HG03342 (cell line): ENCODE data around the gene BLCAP.
"Not testable (repeated sequence)": the region's sequence is repeated elsewhere in the genome, so short reads cannot be mapped to it uniquely, and the experiment has no call there.

ENCODE experiments used
- ATAC-seq: cut with Tn5 transposase; IDR thresholded peaks from one replicate; pipeline ENCODE4 v1.9.1; 2021; ENCODE audit warnings: mild to moderate bottlenecking, moderate library complexity; ENCODE audit not compliant: unreplicated experiment

The BLCAP gene

GRCh38 chr20:37490663-37491350, 36.9 kb downstream of the BLCAP start:
- no peak for ATAC-seq

GRCh38 chr20:37486209-37486608, 41.5 kb downstream of the BLCAP start:
- ATAC-seq = not testable (repeated sequence)

GRCh38 chr20:37484331-37484730, 43.3 kb downstream of the BLCAP start:
- no peak for ATAC-seq

GRCh38 chr20:37481610-37482009, 46.1 kb downstream of the BLCAP start:
- ATAC-seq = no peak

GRCh38 chr20:37480919-37481318, 46.8 kb downstream of the BLCAP start:
- no peak for ATAC-seq

GRCh38 chr20:37479925-37480691, 47.6 kb downstream of the BLCAP start:
- no peak for ATAC-seq

- ATAC-seq = no peak
Observed at GRCh38 chr20:37479266-37479665, 48.4 kb downstream of the BLCAP start.

- ATAC-seq = no peak
Observed at GRCh38 chr20:37477041-37477440, 50.6 kb downstream of the BLCAP start.

GRCh38 chr20:37475252-37475651, 52.4 kb downstream of the BLCAP start:
- ATAC-seq = no peak

GRCh38 chr20:37474386-37474785, 53.3 kb downstream of the BLCAP start:
- ATAC-seq = no peak

- ATAC-seq = no peak
Observed at GRCh38 chr20:37473249-37474000, 54.3 kb downstream of the BLCAP start.

- ATAC-seq = not testable (repeated sequence)
Observed at GRCh38 chr20:37472435-37472834, 55.2 kb downstream of the BLCAP start.

GRCh38 chr20:37471741-37472235, 55.9 kb downstream of the BLCAP start:
- no peak for ATAC-seq

GRCh38 chr20:37470190-37470589, 57.5 kb downstream of the BLCAP start:
- ATAC-seq = not testable (repeated sequence)

- no peak for ATAC-seq
Observed at GRCh38 chr20:37469531-37469930, 58.1 kb downstream of the BLCAP start.

- ATAC-seq = no peak
Observed at GRCh38 chr20:37468886-37469285, 58.8 kb downstream of the BLCAP start.
